NB4 (cell line): ENCODE measurements around the gene GEN1.

ENCODE experiments used
- CTCF ChIP-seq: IDR thresholded peaks from one replicate; pipeline ENCODE4 v1.5.1; 2012; ENCODE audit warnings: low read depth, low read length
- MYC ChIP-seq: IDR thresholded peaks from 2 replicates; pipeline ENCODE4 v1.6.1; 2011; ENCODE audit warnings: low read depth, low read length
- POLR2A ChIP-seq: IDR thresholded peaks from 2 replicates; pipeline ENCODE4 v1.6.1; 2011; ENCODE audit warnings: mild to moderate bottlenecking; ENCODE audit not compliant: insufficient read length; ENCODE audit errors: extremely low read depth
- TF ChIP-seq, protein P1 (sequence below): IDR thresholded peaks from 2 replicates; pipeline ENCODE4 v1.6.1; 2011; ENCODE audit warnings: low read depth, low read length

GRCh38 chr2:17747684-17748452 is 6.1 kb upstream of the GEN1 start:
- TF ChIP-seq CTCF: no peak
- no peak for TF ChIP-seq POLR2A
- TF ChIP-seq, protein P1, sequence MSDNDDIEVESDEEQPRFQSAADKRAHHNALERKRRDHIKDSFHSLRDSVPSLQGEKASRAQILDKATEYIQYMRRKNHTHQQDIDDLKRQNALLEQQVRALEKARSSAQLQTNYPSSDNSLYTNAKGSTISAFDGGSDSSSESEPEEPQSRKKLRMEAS: no peak
- TF ChIP-seq MYC: no peak
